SU-DHL-6 (cell line): Measurements from ENCODE around the gene ONECUT3.
"Not testable (repeated sequence)": the region's sequence is repeated elsewhere in the genome, so short reads cannot be mapped to it uniquely, and the experiment has no call there.

Experiments
- H2AFZ ChIP-seq: fragments of 200-600 bp; sonication (generic); 2 replicates; pipeline ENCODE4 v1.6.1; 2014; ENCODE audit warnings: low read depth, mild to moderate bottlenecking, moderate library complexity, mixed read lengths, antibody characterized with exemption, low read length; ENCODE audit not compliant: severe bottlenecking
- H3F3A ChIP-seq: fragments of 200-600 bp; shearing (Covaris generic); 2 replicates; pipeline ENCODE4 v1.6.0; 2016; ENCODE audit warnings: antibody characterized with exemption, mild to moderate bottlenecking; ENCODE audit not compliant: insufficient read depth
- H3K27ac ChIP-seq: fragments of 200-600 bp; sonication (generic); 2 replicates; pipeline ENCODE4 v1.5.1; 2016; ENCODE audit warnings: low read depth, mild to moderate bottlenecking, low read length, moderate library complexity, mixed read lengths
- H3K27me3 ChIP-seq: fragments of 200-600 bp; sonication (generic), shearing (Covaris generic); 2 replicates; pipeline ENCODE4 v1.6.0; 2014; ENCODE audit warnings: mild to moderate bottlenecking, low read length
- H3K36me3 ChIP-seq: fragments of 200-600 bp; sonication (generic); 2 replicates; pipeline ENCODE4 v1.6.1; 2014; ENCODE audit warnings: mild to moderate bottlenecking, low read length, mixed read lengths
- H3K4me2 ChIP-seq: fragments of 300-600, 200-600 bp; shearing (Covaris generic), sonication (generic); 2 replicates; pipeline ENCODE4 v1.6.0; 2014; ENCODE audit warnings: low read length, low read depth, mild to moderate bottlenecking; ENCODE audit not compliant: poor library complexity, severe bottlenecking
- H3K4me3 ChIP-seq: fragments of 200-600 bp; sonication (generic); 2 replicates; pipeline ENCODE4 v1.5.1; 2014; ENCODE audit warnings: antibody characterized with exemption, low read length, mild to moderate bottlenecking, mixed read lengths; ENCODE audit not compliant: insufficient read depth, poor library complexity, severe bottlenecking
- H3K79me2 ChIP-seq: fragments of 200-600 bp; sonication (generic); 2 replicates; pipeline ENCODE4 v1.6.1; 2014; ENCODE audit warnings: mild to moderate bottlenecking, low read length, moderate library complexity; ENCODE audit not compliant: insufficient read depth
- H3K9ac ChIP-seq: fragments of 200-600 bp; sonication (generic); 2 replicates; pipeline ENCODE4 v1.7.0; 2014; ENCODE audit warnings: mild to moderate bottlenecking, low read length
- H3K9me2 ChIP-seq: fragments of 200-600 bp; sonication (generic); replicated peaks from 2 replicates; pipeline ENCODE4 v1.6.1; 2014; ENCODE audit warnings: low read length; ENCODE audit not compliant: insufficient read depth
- H3K9me3 ChIP-seq: fragments of 200-600 bp; sonication (generic); 2 replicates; pipeline ENCODE4 v1.6.1; 2014; ENCODE audit warnings: low read length, mixed read lengths; ENCODE audit not compliant: insufficient read depth
- H4K20me1 ChIP-seq: fragments of 200-600 bp; sonication (generic); 2 replicates; pipeline ENCODE4 v1.6.1; 2014; ENCODE audit warnings: low read depth, mild to moderate bottlenecking, antibody characterized with exemption, low read length, moderate library complexity, mixed read lengths
- EZH2phosphoT487 ChIP-seq: fragments of 200-600 bp; sonication (generic), shearing (Covaris generic); conservative IDR thresholded peaks from 2 replicates; pipeline ENCODE4 v1.6.1; 2018; ENCODE audit warnings: mild to moderate bottlenecking, antibody characterized with exemption, low read length, moderate library complexity, mixed read lengths
- TF ChIP-seq, protein P1 (sequence below): fragments of 200-600 bp; sonication (generic); IDR thresholded peaks from one replicate; pipeline ENCODE4 v1.5.1; 2017; ENCODE audit warnings: antibody characterized with exemption, mild to moderate bottlenecking, low read length, moderate library complexity; ENCODE audit not compliant: insufficient read depth, poor library complexity, severe bottlenecking

ONECUT3 gene

DNA sequence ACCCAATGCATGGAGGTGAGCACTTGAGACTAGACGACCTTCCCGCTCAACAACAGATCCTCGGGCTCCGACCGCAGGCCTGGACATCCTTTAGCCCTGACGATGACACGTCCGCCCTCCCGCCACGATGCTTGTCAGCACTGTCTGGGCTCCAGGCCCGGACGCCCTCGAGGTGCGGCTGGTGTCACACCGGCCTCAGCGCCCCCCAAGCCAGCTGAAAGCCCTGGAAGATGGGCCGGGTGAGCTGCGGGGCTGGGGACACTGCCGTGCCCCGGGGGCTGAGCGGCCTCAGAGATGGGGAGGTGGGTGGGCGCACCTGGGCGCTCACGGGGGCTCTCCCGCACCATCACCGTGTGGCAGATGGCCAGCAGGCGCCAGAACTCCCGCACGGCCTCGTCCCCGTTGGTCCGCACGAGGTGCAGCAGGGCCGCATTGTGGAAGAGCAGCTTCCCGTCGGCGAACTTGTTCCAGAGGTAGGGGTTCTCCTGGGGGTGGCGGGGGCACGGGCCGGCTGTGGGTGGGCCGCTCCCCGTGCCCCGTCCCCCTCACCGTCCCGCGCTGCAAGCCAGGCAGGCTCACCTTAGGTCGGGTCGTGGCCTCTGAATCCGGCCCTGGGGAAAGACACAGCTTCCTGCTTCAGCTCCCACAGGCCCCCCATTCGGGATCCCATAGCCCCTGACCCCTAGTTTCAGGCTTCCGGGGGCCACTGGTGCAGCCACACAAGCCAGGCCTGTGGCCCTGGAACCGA lies 43.3 kb downstream of the ONECUT3 start:
- no peaks in the 10 kb centered on the region for H4K20me1 ChIP-seq
- no peaks in the 10 kb centered on the region for H3K9me2 ChIP-seq
- no peaks in the 10 kb centered on the region for H3F3A ChIP-seq
- H3K4me3 ChIP-seq: no peak overlapping the region
- H3K4me2 ChIP-seq: no peak overlapping the region
- H2AFZ ChIP-seq: no peak overlapping the region
- no peak overlapping the region for H3K27ac ChIP-seq
- H3K27me3 ChIP-seq: no peaks in the 10 kb centered on the region
- H3K36me3 ChIP-seq: no peaks in the 10 kb centered on the region
- no peaks in the 10 kb centered on the region for H3K79me2 ChIP-seq
- no peak overlapping the region for H3K9ac ChIP-seq
- no peaks in the 10 kb centered on the region for H3K9me3 ChIP-seq
- TF ChIP-seq, protein P1, sequence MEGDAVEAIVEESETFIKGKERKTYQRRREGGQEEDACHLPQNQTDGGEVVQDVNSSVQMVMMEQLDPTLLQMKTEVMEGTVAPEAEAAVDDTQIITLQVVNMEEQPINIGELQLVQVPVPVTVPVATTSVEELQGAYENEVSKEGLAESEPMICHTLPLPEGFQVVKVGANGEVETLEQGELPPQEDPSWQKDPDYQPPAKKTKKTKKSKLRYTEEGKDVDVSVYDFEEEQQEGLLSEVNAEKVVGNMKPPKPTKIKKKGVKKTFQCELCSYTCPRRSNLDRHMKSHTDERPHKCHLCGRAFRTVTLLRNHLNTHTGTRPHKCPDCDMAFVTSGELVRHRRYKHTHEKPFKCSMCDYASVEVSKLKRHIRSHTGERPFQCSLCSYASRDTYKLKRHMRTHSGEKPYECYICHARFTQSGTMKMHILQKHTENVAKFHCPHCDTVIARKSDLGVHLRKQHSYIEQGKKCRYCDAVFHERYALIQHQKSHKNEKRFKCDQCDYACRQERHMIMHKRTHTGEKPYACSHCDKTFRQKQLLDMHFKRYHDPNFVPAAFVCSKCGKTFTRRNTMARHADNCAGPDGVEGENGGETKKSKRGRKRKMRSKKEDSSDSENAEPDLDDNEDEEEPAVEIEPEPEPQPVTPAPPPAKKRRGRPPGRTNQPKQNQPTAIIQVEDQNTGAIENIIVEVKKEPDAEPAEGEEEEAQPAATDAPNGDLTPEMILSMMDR: no peak
- TF ChIP-seq EZH2phosphoT487: no peak

DNA sequence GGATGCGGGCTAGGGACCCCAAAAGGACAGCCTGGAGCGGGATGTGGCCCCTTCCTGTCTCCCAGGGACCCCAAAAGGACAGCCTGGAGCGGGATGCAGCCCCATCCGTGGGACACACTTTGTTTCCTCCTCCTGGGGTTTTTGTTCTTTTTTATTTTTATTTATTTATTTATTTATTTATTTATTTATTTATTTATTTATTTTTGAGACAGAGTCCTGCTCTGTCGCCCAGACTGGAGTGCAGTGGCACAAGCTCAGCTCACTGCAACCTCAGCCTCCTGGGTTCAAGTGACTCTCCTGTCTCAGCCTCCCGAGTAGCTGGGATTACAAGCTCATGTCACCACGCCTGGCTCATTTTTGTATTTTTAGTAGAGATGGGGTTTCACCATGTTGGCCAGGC lies 44.0 kb downstream of the ONECUT3 start:
- not testable (repeated sequence) for H3K4me2 ChIP-seq, H3K27ac ChIP-seq, H2AFZ ChIP-seq, H3K4me3 ChIP-seq, H3K36me3 ChIP-seq, H3K9me2 ChIP-seq, H3F3A ChIP-seq, H3K27me3 ChIP-seq, H4K20me1 ChIP-seq, H3K9me3 ChIP-seq, H3K9ac ChIP-seq, H3K79me2 ChIP-seq

DNA sequence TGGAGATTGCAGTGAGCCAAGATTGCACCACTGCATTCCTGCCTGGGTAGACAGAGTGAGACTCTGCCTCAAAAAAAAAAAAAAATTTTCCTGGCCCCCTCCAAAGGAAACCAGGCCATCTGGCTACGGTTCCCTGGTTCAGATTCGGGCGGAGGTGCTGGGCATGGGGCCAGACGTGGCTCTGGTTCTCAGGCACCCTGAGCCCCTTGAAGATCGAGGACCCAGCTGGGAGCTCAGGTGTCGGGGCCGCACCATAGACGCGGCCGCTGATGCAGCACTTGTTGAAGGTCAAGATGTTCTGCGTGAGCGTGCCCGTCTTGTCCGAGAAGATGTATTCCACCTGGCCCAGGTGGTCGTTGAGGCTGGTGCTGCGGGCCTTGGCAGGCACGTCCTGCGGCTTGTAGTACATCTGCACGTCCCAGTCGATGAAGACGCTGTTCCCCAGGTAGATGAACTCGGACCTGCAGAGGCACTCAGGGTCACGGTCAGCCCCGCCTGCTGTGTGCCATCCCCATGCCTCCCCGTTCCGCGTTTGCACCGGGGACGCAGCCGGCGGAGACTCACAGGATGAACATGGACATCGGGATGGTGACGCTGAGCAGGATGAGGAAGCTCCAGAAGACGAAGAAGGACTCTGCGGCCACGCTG lies 46.5 kb downstream of the ONECUT3 start:
- Histone ChIP-seq H3K79me2 (no peaks in the 10 kb centered on the region), H3K27ac (no peak overlapping the region), H3K9ac (no peak overlapping the region), H3K36me3 (no peaks in the 10 kb centered on the region), H3K9me3 (no peaks in the 10 kb centered on the region), H4K20me1 (no peaks in the 10 kb centered on the region), H3K4me3 (no peak overlapping the region), H3K4me2 (no peak overlapping the region), H3F3A (no peaks in the 10 kb centered on the region), H2AFZ (no peak overlapping the region), H3K27me3 (no peaks in the 10 kb centered on the region), H3K9me2 (no peaks in the 10 kb centered on the region)
- no peak for TF ChIP-seq EZH2phosphoT487
- TF ChIP-seq, protein P1: no peak

DNA sequence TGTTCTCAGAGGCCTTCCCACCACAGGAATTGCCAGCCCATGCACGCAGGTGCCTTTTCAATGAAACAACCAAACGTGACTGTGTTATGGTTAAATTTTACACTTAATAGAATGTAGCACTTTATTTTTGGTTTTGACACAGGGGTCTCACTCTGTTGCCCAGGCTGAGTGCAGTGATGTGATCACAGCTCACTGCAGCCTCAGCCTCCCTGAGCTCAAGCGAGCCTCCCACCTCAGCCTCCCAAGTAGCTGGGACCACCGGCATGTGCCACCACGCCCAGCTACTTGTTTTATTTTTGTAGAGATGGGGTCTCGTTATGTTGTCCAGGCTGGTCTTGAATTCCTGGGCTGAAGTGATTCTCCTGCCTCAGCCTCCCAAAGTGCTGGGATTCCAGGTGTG lies 51.6 kb downstream of the ONECUT3 start:
- H3K9me3 ChIP-seq: no peaks in the 10 kb centered on the region
- no peaks in the 10 kb centered on the region for H3K27me3 ChIP-seq
- H3K9ac ChIP-seq: no peak overlapping the region
- H4K20me1 ChIP-seq: no peaks in the 10 kb centered on the region
- H3K4me3 ChIP-seq: no peak overlapping the region
- no peaks in the 10 kb centered on the region for H3K9me2 ChIP-seq
- TF ChIP-seq EZH2phosphoT487: no peak
- TF ChIP-seq, protein P1: no peak
- H2AFZ ChIP-seq: no peak overlapping the region
- no peak overlapping the region for H3K27ac ChIP-seq
- H3K79me2 ChIP-seq: no peaks in the 10 kb centered on the region
- H3F3A ChIP-seq: no peaks in the 10 kb centered on the region
- no peaks in the 10 kb centered on the region for H3K36me3 ChIP-seq
- H3K4me2 ChIP-seq: no peak overlapping the region
